ENCODE data around the gene GTF3A. TPM values are rescaled to one million over a fixed set of nuclear protein-coding genes. Genes with fewer than 3 reads are reported as not detected.
"Not testable (repeated sequence)": the region's sequence is repeated elsewhere in the genome, so short reads cannot be mapped to it uniquely, and the experiment has no call there.

Gene GTF3A
- total RNA-seq, 4 donors from 2014 or later, result 50.2 to 145 (median 120) TPM

- intact Hi-C loops (cut with DNase I), result no loop called here
- no peaks in the 10 kb centered on the region for H3K27me3 ChIP-seq
- no peak overlapping the region for H3K4me3 ChIP-seq (replicated peaks in 1 of 3)
- H3K27ac ChIP-seq, result no peak overlapping the region
- TF ChIP-seq POLR2A (IDR thresholded peaks at IDR 0.05), result no peak
- no peak for TF ChIP-seq CTCF (IDR thresholded peaks at IDR 0.05)
- no peak for DNase-seq
- H3K9me3 ChIP-seq, result no peaks in the 10 kb centered on the region
- no peaks in the 10 kb centered on the region for H3K4me1 ChIP-seq
- 78 to 79% methylated on average over 7 of the region's 7 CpGs for WGBS, 2 donors
- no peaks in the 10 kb centered on the region for H3K36me3 ChIP-seq
These were observed 28.1 kb upstream of the GTF3A start for GRCh38 chr13:27396252-27396846.

GRCh38 chr13:27398360-27398759 is 26.1 kb upstream of the GTF3A start:
- no peaks in the 10 kb centered on the region for H3K36me3 ChIP-seq
- DNase-seq, result no peak
- H3K4me1 ChIP-seq, result peaks cover 0 to 5% of the 10 kb centered on the region in 2 donors
- H3K27me3 ChIP-seq, result no peaks in the 10 kb centered on the region
- no peak overlapping the region for H3K4me3 ChIP-seq (replicated peaks in 1 of 3)
- TF ChIP-seq CTCF (IDR thresholded peaks at IDR 0.05) (no peak), POLR2A (IDR thresholded peaks at IDR 0.05) (no peak)
- intact Hi-C loops (cut with DNase I), result no loop called here
- no peak overlapping the region for H3K27ac ChIP-seq
- WGBS, 2 donors, result 79 to 82% methylated on average over 4 of the region's 4 CpGs
- no peaks in the 10 kb centered on the region for H3K9me3 ChIP-seq

- H3K36me3 ChIP-seq; intact Hi-C loops (cut with DNase I); H3K9me3 ChIP-seq; DNase-seq; H3K27ac ChIP-seq; H3K27me3 ChIP-seq; H3K4me3 ChIP-seq (replicated peaks in 1 of 3): not testable (repeated sequence)
- WGBS, 2 donors, result 91 to 94% methylated on average over 6 of the region's 6 CpGs
- peaks cover 0 to 10% of the 10 kb centered on the region in 2 donors for H3K4me1 ChIP-seq
These were observed 24.0 kb upstream of the GTF3A start for GRCh38 chr13:27400405-27400804.

- WGBS, 2 donors, result 56 to 61% methylated on average over 3 of the region's 3 CpGs
- intact Hi-C loops (cut with DNase I), result no loop called here
These were observed 23.2 kb upstream of the GTF3A start for GRCh38 chr13:27401210-27401609.

GRCh38 chr13:27403203-27403678 is 21.2 kb upstream of the GTF3A start:
- no peak overlapping the region for H3K4me3 ChIP-seq (replicated peaks in 1 of 3)
- no peaks in the 10 kb centered on the region for H3K9me3 ChIP-seq
- H3K4me1 ChIP-seq, result peaks cover 0 to 10% of the 10 kb centered on the region in 2 donors
- intact Hi-C loops (cut with DNase I), result no loop called here
- 35 to 43% methylated on average over 3 of the region's 3 CpGs for WGBS, 2 donors
- no peak for TF ChIP-seq POLR2A (IDR thresholded peaks at IDR 0.05)
- TF ChIP-seq CTCF (IDR thresholded peaks at IDR 0.05), result no peak
- DNase-seq, result peak in 1 of 2 donors; percentile 26
- H3K27me3 ChIP-seq, result no peaks in the 10 kb centered on the region
- no peaks in the 10 kb centered on the region for H3K36me3 ChIP-seq
- H3K27ac ChIP-seq, result peak overlapping the region in 2 of 3 donors; percentile 11 to 21

More at GRCh38 chr13:27401210-27401609, 23.2 kb upstream of the GTF3A start:
- no peaks in the 10 kb centered on the region for H3K27me3 ChIP-seq
- no peak overlapping the region for H3K4me3 ChIP-seq (replicated peaks in 1 of 3)
- H3K9me3 ChIP-seq, result no peaks in the 10 kb centered on the region
- DNase-seq, result no peak
- no peaks in the 10 kb centered on the region for H3K36me3 ChIP-seq
- H3K4me1 ChIP-seq, result peaks cover 0 to 10% of the 10 kb centered on the region in 2 donors
- TF ChIP-seq CTCF (IDR thresholded peaks at IDR 0.05) (no peak), POLR2A (IDR thresholded peaks at IDR 0.05) (no peak)
- no peak overlapping the region for H3K27ac ChIP-seq
